Measurements from ENCODE around the gene FOXP1.

The FOXP1 gene

GRCh38 chr3:71087143-71088018 is 496.1 kb downstream of the FOXP1 start:
- FAIRE-seq, result no peak

GRCh38 chr3:71086777-71087142 is 496.8 kb downstream of the FOXP1 start:
- no peak for FAIRE-seq

DNA sequence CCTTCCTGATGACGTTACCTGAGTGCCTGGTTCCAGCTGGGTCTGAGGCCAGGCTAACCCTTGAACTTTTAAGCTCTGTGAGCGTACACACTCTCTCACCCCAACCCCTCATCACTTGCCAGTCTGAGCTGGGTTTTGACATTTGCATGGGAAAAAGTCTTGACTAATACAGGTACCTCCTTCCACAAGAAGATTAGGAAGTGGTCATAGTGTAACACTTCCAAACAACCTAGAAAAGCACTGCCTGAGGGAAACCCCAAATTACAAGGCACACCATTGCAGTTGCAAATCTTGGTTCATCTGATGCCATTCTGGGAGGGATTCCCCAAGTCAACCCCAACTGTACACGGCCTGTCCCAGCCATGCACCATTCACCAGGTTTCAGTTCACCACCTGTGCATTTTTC is 499.8 kb downstream of the FOXP1 start:
- no peak for FAIRE-seq

DNA sequence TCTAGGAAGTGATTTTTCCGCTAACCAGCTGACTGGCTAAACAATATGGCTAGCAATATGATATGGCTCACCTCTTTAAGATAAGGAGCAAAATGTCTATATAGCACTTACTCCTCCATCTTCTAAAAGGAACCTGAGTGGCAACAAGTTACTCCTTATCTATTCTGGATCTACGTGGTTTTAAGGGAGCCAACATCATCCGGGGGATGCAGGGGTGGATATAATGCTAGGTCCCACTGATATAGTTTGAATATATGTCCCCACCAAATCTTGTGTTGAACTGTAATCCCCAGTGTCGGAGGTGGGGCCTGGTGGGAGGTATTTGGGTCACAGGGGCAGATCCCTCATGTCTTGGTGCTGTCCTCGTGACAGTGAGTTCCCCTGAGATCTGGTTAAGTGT is 500.7 kb downstream of the FOXP1 start:
- no peak for FAIRE-seq

GRCh38 chr3:71080517-71081083 is 502.9 kb downstream of the FOXP1 start:
- FAIRE-seq, result no peak

- no peak for FAIRE-seq
These were observed 504.6 kb downstream of the FOXP1 start for GRCh38 chr3:71078723-71079525.

DNA sequence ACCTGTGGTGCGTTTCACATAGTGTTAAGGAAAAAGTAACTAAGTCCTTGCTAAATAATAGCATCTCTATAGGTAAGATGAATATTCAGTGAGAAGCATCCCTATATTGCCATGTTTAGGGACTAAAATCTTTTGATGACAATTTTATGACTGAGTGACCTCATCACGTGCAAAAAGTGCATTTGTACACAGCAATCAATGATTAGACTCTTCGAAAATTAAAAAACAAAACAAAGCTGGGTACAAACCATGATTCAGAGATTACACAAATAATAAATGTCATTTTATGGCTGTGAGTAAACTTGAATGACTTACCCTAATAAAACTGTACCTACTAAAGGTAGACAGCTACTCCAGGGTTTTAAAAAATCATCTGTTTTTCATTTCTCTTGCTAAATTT is 505.3 kb downstream of the FOXP1 start:
- FAIRE-seq, result no peak

GRCh38 chr3:71077070-71077469 is 506.5 kb downstream of the FOXP1 start:
- FAIRE-seq, result no peak

DNA sequence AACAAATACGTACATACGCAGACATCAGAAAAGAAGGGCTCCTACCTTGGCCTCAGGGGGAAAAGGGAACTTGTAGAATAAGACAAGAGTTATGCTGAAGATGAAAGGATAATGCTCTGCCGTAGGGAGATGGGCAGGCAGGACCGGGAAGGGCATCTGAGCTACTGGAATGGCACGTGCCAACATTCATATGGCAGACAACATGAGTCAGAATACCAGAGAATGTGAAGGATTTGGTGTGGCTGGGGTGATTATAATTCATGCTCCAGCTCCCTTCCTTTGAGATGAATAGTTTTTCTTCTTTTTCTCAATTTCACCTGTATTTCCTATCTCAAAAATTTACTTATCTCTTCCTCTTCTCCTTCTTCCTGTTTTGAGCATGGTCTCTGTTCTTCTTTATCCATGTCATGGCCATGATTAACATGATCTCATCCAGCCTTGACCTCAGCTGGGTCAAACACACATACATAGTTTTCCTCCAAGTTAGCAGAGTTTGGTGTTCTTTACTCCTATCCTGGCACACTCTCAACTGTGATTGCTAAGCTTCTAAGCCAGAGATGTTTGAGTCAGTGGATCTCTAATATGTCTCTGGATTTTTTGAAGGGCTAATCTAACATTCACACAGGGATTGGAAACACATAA is 507.0 kb downstream of the FOXP1 start:
- FAIRE-seq, result no peak

GRCh38 chr3:71075494-71075893 is 508.0 kb downstream of the FOXP1 start:
- no peak for FAIRE-seq

- no peak for FAIRE-seq
These were observed 509.1 kb downstream of the FOXP1 start for GRCh38 chr3:71074423-71074822.

DNA sequence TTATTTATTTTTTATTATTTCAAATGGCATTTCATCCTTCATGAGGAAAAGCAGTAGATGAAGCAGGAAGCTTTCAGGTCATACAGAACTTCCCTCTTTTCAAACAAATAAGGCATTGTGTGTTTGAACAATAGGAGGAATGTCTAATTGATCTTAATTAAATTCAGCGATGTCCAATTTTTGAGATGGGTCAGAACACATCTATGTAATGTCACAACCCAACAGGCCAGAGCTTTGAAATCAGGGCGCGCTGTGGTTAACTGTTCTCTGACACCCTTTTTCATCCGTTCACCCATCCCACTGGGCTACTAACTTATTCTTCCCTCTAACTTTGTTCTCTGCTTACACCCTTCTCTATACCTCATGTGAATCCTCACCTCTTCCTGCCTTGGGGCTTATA is 510.5 kb downstream of the FOXP1 start:
- FAIRE-seq, result no peak

DNA sequence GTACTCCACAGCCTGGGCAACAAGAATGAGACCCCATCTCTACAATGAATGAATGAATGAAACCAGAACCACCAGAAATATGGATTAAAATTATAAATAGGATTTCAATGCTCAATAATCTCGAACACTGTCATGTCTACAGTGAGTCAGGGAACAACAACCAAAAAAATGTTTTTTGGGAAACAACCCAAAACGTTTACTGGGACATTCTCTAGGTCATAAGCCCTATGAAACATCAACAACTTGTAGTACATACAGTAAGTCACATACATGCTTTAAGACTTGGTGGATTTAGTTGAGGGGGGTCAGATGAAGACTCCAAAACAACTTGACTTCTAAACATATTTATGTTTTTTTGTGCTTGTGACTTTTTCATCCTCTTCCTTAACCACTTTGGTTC is 511.2 kb downstream of the FOXP1 start:
- no peak for FAIRE-seq

DNA sequence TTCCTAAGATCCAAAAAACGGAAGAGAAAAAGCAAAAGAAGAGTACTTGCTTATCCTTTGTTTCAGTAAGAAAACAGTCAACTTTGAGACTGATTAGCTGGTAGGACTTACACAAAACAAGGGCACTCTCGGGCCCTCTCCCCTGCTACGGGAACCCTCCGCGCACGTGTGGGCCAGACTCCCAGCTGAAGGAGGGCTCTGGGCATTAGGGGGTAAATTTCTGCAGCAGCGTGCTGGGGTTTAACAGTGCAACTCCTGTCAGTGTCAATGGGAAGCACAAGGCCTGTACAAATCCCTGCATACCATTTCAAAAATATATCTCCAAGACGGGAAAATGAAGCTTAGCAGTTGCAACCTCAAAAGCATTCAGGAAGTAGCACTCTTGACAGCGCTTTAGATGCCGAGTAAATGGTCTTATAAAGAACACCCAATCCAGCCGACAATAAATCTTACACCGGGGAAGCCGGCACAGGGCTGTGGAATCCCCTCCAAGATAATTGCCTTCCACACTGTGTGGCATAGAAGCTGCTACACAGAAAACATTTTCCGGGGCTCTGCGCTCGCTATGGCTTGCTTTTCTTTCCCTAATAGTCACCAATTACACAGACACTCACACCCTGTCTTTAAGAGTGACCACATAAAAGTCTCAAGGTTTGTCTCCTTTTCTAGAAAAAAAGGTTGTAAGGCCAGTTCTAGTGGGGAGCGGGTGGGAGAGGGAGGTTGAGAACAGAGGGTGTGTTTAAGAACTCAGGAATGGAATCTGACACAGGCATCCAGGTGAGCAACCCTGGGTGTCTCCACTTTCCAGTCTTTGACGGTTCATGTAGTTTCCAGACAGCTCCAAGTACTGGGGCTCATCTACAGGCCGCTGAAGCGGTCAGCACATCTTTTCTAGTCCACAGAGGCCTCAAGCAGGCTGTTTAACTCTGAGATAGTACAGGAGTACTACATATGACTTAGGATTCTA is 512.7 kb downstream of the FOXP1 start:
- FAIRE-seq, result no peak

- FAIRE-seq, result no peak
These were observed 513.7 kb downstream of the FOXP1 start for GRCh38 chr3:71069797-71070196.

- FAIRE-seq, result no peak
These were observed 515.4 kb downstream of the FOXP1 start for GRCh38 chr3:71067977-71068654.

DNA sequence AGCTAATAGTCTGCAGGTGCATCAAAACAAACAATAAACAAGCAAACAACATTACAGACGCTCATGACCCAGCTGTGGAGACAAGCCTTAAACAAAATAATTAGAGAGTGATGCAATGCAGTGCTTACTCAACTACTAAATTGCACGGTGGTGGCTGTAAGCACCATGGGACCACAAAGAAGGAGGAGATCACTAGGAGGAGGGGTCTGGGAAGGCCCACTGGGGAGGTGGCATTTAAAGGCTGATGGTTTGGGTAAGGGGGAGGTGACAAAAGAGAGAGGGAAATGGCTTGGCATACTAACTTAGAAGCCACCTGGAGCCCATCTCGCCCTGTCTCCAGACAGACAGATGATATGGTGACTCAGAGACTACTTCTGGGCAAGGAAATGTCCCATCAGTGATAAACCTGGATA is 516.7 kb downstream of the FOXP1 start:
- no peak for FAIRE-seq

GRCh38 chr3:71066356-71066755 is 517.2 kb downstream of the FOXP1 start:
- FAIRE-seq, result no peak

GRCh38 chr3:71065764-71066013 is 517.8 kb downstream of the FOXP1 start:
- FAIRE-seq, result no peak

GRCh38 chr3:71064956-71065763 is 518.4 kb downstream of the FOXP1 start:
- no peak for FAIRE-seq

Measured in A204.1 (cell line).